Measurements from ENCODE around the gene RAB9A. TPM values are rescaled to one million over a fixed set of nuclear protein-coding genes. Genes with fewer than 3 reads are reported as not detected.

Gene RAB9A
- total RNA-seq, 1 donor from 2014 or later, result 17.6 TPM

DNA sequence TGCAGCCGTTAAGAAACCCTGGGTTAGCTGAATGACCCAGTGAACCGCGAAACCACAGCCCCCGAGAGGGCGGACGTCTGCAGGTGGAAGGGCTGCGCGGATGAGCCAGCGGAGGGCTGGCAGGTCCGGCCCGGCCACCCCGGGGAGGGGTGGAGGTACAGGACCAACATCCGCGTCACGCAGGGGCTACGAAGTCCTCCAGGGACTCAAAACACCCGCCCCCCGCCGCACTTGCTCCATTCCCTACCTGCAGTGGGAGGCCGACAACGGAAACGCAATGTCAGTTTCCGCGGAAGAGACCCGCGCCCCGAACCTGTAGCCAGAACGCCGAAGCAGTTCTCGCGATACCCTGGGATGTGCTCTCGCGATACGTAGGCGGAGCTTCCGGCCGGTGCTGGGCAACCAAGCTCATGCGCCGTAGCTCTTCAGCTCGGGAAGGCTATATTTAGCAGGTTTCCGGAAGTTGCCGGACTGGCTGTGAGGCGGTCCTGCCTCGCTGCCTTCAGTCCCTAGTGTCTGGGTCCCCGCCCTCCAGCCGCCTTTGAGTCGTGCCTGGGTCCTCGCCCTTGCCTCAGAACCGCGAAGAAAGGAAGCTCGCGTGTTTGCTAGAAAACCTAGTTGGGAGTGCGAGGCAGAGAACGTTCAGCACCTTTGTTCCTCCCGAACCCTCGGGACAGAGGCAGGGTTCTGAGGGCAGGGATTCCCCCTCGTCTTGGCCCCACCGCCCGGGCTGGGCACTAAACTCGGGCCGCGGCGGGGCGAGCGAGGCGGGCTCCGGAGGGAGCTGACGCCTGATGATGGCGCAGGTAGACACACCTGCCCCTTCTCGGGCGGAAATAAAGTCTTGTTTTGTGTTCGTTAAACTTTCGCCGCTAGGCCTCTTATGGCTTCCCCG, 45.6 kb downstream of the RAB9A start, which contains the start of the genes OFD1 and TRAPPC2:
TSS of gene OFD1 (plus strand) at position 471 of the 895 bp plus-strand sequence. CDS start at position 795, 324 bp downstream.
TSS of gene TRAPPC2 (minus strand) at position 343 of the 895 bp plus-strand sequence. CDS start 14,657 bp downstream, outside the sequence.
- TF ChIP-seq, protein P1, sequence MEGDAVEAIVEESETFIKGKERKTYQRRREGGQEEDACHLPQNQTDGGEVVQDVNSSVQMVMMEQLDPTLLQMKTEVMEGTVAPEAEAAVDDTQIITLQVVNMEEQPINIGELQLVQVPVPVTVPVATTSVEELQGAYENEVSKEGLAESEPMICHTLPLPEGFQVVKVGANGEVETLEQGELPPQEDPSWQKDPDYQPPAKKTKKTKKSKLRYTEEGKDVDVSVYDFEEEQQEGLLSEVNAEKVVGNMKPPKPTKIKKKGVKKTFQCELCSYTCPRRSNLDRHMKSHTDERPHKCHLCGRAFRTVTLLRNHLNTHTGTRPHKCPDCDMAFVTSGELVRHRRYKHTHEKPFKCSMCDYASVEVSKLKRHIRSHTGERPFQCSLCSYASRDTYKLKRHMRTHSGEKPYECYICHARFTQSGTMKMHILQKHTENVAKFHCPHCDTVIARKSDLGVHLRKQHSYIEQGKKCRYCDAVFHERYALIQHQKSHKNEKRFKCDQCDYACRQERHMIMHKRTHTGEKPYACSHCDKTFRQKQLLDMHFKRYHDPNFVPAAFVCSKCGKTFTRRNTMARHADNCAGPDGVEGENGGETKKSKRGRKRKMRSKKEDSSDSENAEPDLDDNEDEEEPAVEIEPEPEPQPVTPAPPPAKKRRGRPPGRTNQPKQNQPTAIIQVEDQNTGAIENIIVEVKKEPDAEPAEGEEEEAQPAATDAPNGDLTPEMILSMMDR (IDR thresholded peaks at IDR 0.05; ENCODE audit: unreplicated experiment), result peak; percentile 11
- H3K4me3 Mint-ChIP-seq (ENCODE audit: low read depth), result peak within 1 kb of the TSS; percentile 90
- peaks cover 19% of the 10 kb centered on the region for H3K36me3 Mint-ChIP-seq (ENCODE audit: insufficient read depth)
- DNase-seq (ENCODE audit: low spot score, unreplicated experiment), result peak; percentile 68
- peak within 1 kb of the TSS; percentile 100 for H3K27ac Mint-ChIP-seq
- no peaks in the 10 kb centered on the region for H3K27me3 Mint-ChIP-seq
- H3K9me3 Mint-ChIP-seq (ENCODE audit: low read depth), result peaks cover 12% of the 10 kb centered on the region
- H3K4me1 Mint-ChIP-seq (ENCODE audit: low read depth), result peaks cover 24% of the 10 kb centered on the region

DNA sequence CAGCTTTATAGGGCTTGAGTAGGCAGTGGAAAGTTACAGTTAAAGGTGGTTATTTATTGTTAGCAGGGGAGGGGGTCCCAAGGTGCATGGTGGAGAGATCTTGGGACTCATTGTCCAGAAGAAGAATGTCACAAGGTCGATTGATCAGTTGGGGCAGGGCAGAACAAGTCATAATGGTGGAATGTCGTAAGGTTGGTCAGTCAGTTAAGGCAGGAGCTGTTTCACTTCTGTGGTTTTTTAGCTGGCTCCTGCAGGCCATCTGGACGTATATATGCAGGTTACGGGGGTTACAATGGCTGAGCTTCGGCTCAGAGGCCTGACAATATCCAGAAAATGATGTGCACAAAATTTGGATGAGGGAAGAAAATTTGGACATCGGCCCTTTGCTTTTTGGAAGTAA, 52.8 kb downstream of the RAB9A start:
- Mint-ChIP-seq H3K36me3 (ENCODE audit: insufficient read depth) (peaks cover 15% of the 10 kb centered on the region), H3K4me3 (ENCODE audit: low read depth) (no peak overlapping the region), H3K27me3 (no peaks in the 10 kb centered on the region), H3K27ac (peak overlapping the region; percentile 87), H3K9me3 (ENCODE audit: low read depth) (peaks cover 8% of the 10 kb centered on the region), H3K4me1 (ENCODE audit: low read depth) (peaks cover 6% of the 10 kb centered on the region)
- TF ChIP-seq, protein P1 (IDR thresholded peaks at IDR 0.05; ENCODE audit: unreplicated experiment), result no peak
- DNase-seq (ENCODE audit: low spot score, unreplicated experiment), result no peak

DNA sequence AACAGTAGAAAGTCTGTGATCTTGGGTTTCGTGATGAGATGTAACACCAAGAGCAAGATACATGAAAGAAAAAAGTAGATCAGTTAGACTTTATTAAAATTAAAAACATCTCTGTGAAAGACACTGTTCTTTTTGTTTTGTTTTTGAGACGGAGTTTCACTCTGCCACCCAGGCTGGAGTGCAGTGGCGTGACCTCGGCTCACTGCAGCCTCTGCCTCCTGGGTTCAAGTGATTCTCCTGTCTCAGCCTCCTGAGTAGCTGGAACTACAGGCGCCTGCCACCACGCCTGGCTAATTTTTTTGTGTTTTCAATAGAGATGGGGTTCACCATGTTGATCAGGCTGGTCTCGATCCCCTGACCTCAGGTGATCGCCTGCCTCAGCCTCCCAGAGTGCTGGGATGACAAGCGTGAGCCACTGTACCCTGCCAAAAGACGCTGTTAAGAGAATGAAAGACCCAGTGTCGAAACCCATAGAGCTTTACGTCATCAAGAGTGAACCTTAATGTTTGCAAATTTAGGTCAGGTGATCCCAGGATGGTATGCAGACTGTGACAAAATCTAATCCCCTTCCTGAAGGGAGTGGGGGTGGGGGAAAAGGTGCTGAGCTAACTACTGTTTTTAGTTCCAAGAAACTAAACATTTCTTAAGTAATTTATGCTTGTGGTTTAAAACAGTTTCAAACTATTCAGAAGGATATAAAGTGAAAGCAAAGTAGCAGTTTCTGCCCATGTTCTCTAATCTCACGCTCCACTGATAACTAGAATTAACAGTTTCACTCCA, 53.7 kb downstream of the RAB9A start:
- Mint-ChIP-seq H3K4me1 (ENCODE audit: low read depth) (peaks cover 6% of the 10 kb centered on the region), H3K36me3 (ENCODE audit: insufficient read depth) (peaks cover 13% of the 10 kb centered on the region), H3K9me3 (ENCODE audit: low read depth) (peaks cover 11% of the 10 kb centered on the region), H3K27me3 (no peaks in the 10 kb centered on the region), H3K4me3 (ENCODE audit: low read depth) (no peak overlapping the region), H3K27ac (peak overlapping the region; percentile 87)
- no peak for DNase-seq (ENCODE audit: low spot score, unreplicated experiment)
- TF ChIP-seq, protein P1 (IDR thresholded peaks at IDR 0.05; ENCODE audit: unreplicated experiment), result no peak

DNA sequence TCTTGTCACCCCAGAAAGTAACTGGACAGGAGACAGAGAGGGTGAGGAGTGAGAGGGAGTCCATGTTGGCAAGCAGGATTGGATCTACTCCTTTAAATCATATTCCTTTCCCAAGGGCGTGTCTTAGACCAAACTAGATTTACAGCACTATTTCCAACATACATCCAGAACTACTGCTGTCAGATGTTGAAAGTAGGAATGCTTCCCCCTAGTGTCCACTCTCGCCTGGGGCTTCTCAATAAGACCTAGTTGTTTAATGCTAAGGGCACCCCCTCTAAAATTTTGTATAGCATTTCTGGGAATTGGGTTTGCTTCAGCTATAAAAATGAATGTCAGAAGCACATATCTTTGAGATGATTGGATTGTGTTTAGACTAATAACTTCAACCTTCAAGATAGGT, 58.9 kb downstream of the RAB9A start:
- Mint-ChIP-seq H3K9me3 (ENCODE audit: low read depth) (peaks cover 7% of the 10 kb centered on the region), H3K36me3 (ENCODE audit: insufficient read depth) (peaks cover 17% of the 10 kb centered on the region), H3K27me3 (no peaks in the 10 kb centered on the region), H3K27ac (no peak overlapping the region), H3K4me3 (ENCODE audit: low read depth) (no peak overlapping the region), H3K4me1 (ENCODE audit: low read depth) (peaks cover 1% of the 10 kb centered on the region)
- TF ChIP-seq, protein P1 (IDR thresholded peaks at IDR 0.05; ENCODE audit: unreplicated experiment), result peak; percentile 39
- no peak for DNase-seq (ENCODE audit: low spot score, unreplicated experiment)

DNA sequence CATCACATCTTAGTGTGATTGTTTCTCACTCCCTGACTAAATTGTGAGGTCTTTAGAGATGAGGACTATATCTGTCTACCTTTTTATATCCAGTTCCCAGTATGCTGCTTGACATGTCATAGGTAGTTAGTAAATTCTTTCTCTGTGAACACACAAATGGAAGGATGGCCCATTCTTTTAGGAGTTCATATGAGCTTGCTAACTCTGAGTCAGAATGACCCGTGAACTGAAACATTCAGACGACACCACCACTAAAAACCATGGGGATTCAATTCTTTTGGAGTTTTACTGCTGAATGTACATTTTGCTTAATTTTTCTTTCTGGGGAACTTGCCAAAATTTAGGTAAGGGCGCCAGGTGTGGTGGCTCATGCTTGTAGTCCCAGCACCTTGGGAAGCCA, 59.6 kb downstream of the RAB9A start:
- no peak overlapping the region for H3K4me3 Mint-ChIP-seq (ENCODE audit: low read depth)
- DNase-seq (ENCODE audit: low spot score, unreplicated experiment), result no peak
- H3K4me1 Mint-ChIP-seq (ENCODE audit: low read depth), result peaks cover 1% of the 10 kb centered on the region
- H3K27me3 Mint-ChIP-seq, result no peaks in the 10 kb centered on the region
- TF ChIP-seq, protein P1 (IDR thresholded peaks at IDR 0.05; ENCODE audit: unreplicated experiment), result no peak
- H3K9me3 Mint-ChIP-seq (ENCODE audit: low read depth), result peaks cover 7% of the 10 kb centered on the region
- H3K27ac Mint-ChIP-seq, result no peak overlapping the region
- H3K36me3 Mint-ChIP-seq (ENCODE audit: insufficient read depth), result peaks cover 20% of the 10 kb centered on the region
